GM12878 (cell line): ENCODE data around the gene SLC5A11. TPM values are rescaled to one million over a fixed set of nuclear protein-coding genes. Genes with fewer than 3 reads are reported as not detected.

Experiments used
- ATAC-seq: fragments of 200-7000 bp; cut with Tn5 transposase; 3 replicates; pipeline ENCODE4 v1.9.1; 2020; ENCODE audit warnings: mild to moderate bottlenecking, moderate library complexity
- BruUV-seq: library from RNA; stranded (reverse); fragments of 400-500 nt; replicated peaks from 2 replicates; lab custom pipeline; 2021; lab: Mats Ljungman, UMichigan
- CTCF ChIA-PET: fragments of 300-600 bp; sonication (Branson Sonifier 250); formaldehyde crosslinking; extraction: SDS; loops from one replicate; lab custom pipeline; 2021; ENCODE audit warnings: inconsistent platforms; lab: Yijun Ruan, JAX
- POLR2A ChIA-PET: fragments of 350-600 bp; formaldehyde crosslinking; extraction: SDS; loops from one replicate; lab custom pipeline; 2021; ENCODE audit warnings: inconsistent platforms; lab: Charles Lee
- RAD21 ChIA-PET: fragments of 300-600 bp; sonication (Branson Sonifier 250); formaldehyde crosslinking; loops from one replicate; lab custom pipeline; 2023; ENCODE audit warnings: antibody characterized with exemption; ENCODE audit not compliant: unreplicated experiment; lab: Charles Lee
- SMC1A ChIA-PET: fragments of 300-600 bp; sonication (Branson Sonifier 250); formaldehyde crosslinking; loops from one replicate; lab custom pipeline; 2023; ENCODE audit not compliant: unreplicated experiment, uncharacterized antibody; lab: Charles Lee
- DNase-seq: peaks from one replicate; pipeline ENCODE4 v3.0.0-alpha.2; 2011; ENCODE audit warnings: low read depth, low spot score
- FAIRE-seq: peaks from 3 replicates; lab custom pipeline; 2011; peaks lifted over from hg19 to GRCh38; lab: Jason Lieb, UNC
- H2AFZ ChIP-seq: 2 replicates; pipeline ENCODE4 v1.6.0; 2011; ENCODE audit warnings: low read depth, low read length, control low read depth; ENCODE audit not compliant: control insufficient read depth
- H3K27ac ChIP-seq: 2 replicates; pipeline ENCODE4 v1.5.1; 2011; ENCODE audit warnings: control low read depth; ENCODE audit not compliant: control insufficient read depth, insufficient read depth
- H3K27me3 ChIP-seq, 2 experiments: replicated peaks in 1 of 2; 2 replicates each; pipeline versions ENCODE4 v1.6.0 to v1.6.1; 2011; ENCODE audit warnings: low read length in 1 of 2; ENCODE audit not compliant: control insufficient read depth in 2 of 2, insufficient read depth in 2 of 2
- H3K36me3 ChIP-seq, 2 experiments: 2 replicates each; pipeline ENCODE4 v1.5.1; 2011; ENCODE audit warnings: low read length in 1 of 2; ENCODE audit not compliant: control insufficient read depth in 2 of 2, insufficient read depth in 2 of 2
- H3K4me1 ChIP-seq: 2 replicates; pipeline ENCODE4 v1.6.1; 2011; ENCODE audit warnings: mild to moderate bottlenecking, low read length, moderate library complexity, mixed read lengths; ENCODE audit not compliant: control insufficient read depth, insufficient read depth
- H3K4me2 ChIP-seq: 2 replicates; pipeline ENCODE4 v1.6.0; 2011; ENCODE audit warnings: control low read depth; ENCODE audit not compliant: control insufficient read depth, insufficient read depth
- H3K4me3 ChIP-seq: fragments of 200-600 bp; sonication (generic); 2 replicates; pipeline ENCODE4 v1.5.1; 2016
- H3K79me2 ChIP-seq: 2 replicates; pipeline ENCODE4 v1.6.0; 2011; ENCODE audit warnings: low read length; ENCODE audit not compliant: control insufficient read depth, insufficient read depth
- H3K9ac ChIP-seq: 2 replicates; pipeline ENCODE4 v1.8.0; 2011; ENCODE audit warnings: low read length, control low read depth, mixed read lengths; ENCODE audit not compliant: control insufficient read depth, insufficient read depth
- H3K9me3 ChIP-seq: replicated peaks from 3 replicates; pipeline ENCODE4 v1.5.1; 2011; ENCODE audit warnings: mild to moderate bottlenecking, low read length; ENCODE audit not compliant: control insufficient read depth, insufficient read depth
- H4K20me1 ChIP-seq: 2 replicates; pipeline ENCODE4 v1.6.0; 2011; ENCODE audit not compliant: control insufficient read depth, insufficient read depth
- BCLAF1 ChIP-seq: fragments of 450-650 bp; IDR thresholded peaks from 2 replicates; pipeline ENCODE4 v1.6.1; 2017; ENCODE audit warnings: antibody characterized with exemption, mild to moderate bottlenecking, moderate library complexity
- CREM ChIP-seq: IDR thresholded peaks from 2 replicates; pipeline ENCODE4 v1.6.1; 2014; ENCODE audit warnings: antibody characterized with exemption, low read depth
- HSF1 ChIP-seq: fragments of 150-350 bp; IDR thresholded peaks from 2 replicates; pipeline ENCODE4 v1.6.1; 2014; ENCODE audit warnings: mild to moderate bottlenecking, low read depth, low read length
- KDM1A ChIP-seq: fragments of 200-600 bp; sonication (generic); IDR thresholded peaks from 2 replicates; pipeline ENCODE4 v1.6.1; 2016; ENCODE audit warnings: borderline replicate concordance
- ZBTB33 ChIP-seq: fragments of 450-650 bp; IDR thresholded peaks from 2 replicates; pipeline ENCODE4 v1.6.1; 2017; ENCODE audit warnings: mild to moderate bottlenecking
- ZNF622 ChIP-seq: fragments of 450-650 bp; IDR thresholded peaks from 2 replicates; pipeline ENCODE4 v1.6.1; 2017; ENCODE audit warnings: mild to moderate bottlenecking, inconsistent platforms
- ZNF687 ChIP-seq: fragments of 450-650 bp; IDR thresholded peaks from 2 replicates; pipeline ENCODE4 v1.6.1; 2017; ENCODE audit warnings: mild to moderate bottlenecking, moderate library complexity
- WGBS: methylation state at CpG from one replicate; pipeline ENCODE4 v1.1.6; 2016; ENCODE audit warnings: low lambda C conversion rate; ENCODE audit not compliant: insufficient replicate concordance, insufficient coverage; ENCODE audit errors: missing lambda C conversion rate; 5-methylcytosine and 5-hydroxymethylcytosine counted together
- in situ Hi-C: fragments of 300-500 bp; cut with MboI; formaldehyde crosslinking; loops from 9 replicates; pipeline ENCODE4 v1.14.3; 2018; ENCODE audit warnings: mixed read lengths
- intact Hi-C: fragments of 100-400 bp; cut with micrococcal nuclease; formaldehyde crosslinking; loops from one replicate; pipeline ENCODE4 v1.14.2; 2022; ENCODE audit not compliant: unreplicated experiment
- polyA plus RNA-seq, 11 experiments: library from polyadenylated mRNA; depleted of rRNA in 4 of 11; unstranded in 6 of 11; stranded (reverse) in 5 of 11; fragments of >200 nt; fragmentation: Nextera tagmentation in 4 of 11; fragmentation: Illumina TruSeq in 1 of 11; extraction: Ambion mirVana in 4 of 11; extraction: Trizol in 1 of 11; gene quantifications; 1 replicate in 1 of 11; 2 replicates in 10 of 11; pipeline versions ENCODE4 v1.2.1 to v1.2.3, GENCODE V29; 2011 to 2016; ENCODE audit warnings: inconsistent platforms in 2 of 11, missing spikeins in 2 of 11, low read depth in 1 of 11
- total RNA-seq, 4 experiments: library from RNA; depleted of rRNA in 3 of 4; stranded (reverse); fragments of >200 nt in 3 of 4; fragmentation: Illumina TruSeq in 1 of 4; extraction: Trizol in 1 of 4; gene quantifications; 2 replicates each; pipeline versions ENCODE4 v1.2.1 to v1.2.3, GENCODE V29; 2013 to 2021

Gene SLC5A11
- total and polyA plus RNA-seq, 10 of the 15 experiments (the other 5 are each of a cell fraction or from before 2014, with no cell fraction given), result 0.10 TPM; not detected in 9

DNA sequence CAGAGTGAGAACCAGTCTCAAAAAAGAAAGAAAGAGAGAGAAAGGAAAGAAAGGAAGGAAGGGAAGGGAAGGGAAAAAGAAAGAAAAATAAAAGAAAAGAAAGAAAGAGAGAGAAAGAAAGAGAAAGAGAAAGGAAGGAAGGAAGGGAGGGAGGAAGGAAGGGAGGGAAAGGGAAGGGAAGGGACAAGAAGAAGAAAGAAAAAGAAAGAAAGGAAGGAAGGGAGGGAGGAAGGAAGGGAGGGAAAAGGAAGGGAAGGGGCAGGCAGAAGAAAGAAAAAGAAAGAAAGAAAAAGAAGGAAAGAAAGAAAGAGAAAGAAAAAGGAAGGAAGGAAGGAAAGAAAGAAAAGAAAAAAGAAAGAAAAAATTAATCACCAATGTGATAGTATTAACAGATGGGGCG is 15.7 kb downstream of the SLC5A11 start:
- no peak for DNase-seq
- CTCF ChIA-PET, result no interaction called here

More for the DNA sequence above, 15.7 kb downstream of the SLC5A11 start:
- H3K36me3 ChIP-seq, result no peaks in the 10 kb centered on the region
- in situ Hi-C loops, result no loop called here
- no peaks in the 10 kb centered on the region for H3K27me3 ChIP-seq
- intact Hi-C loops, result no loop called here
- RAD21 ChIA-PET, result no interaction called here
- no peak for FAIRE-seq
- BruUV-seq, result no TSS peak
- no peak for TF ChIP-seq HSF1
- TF ChIP-seq BCLAF1, result no peak
- no peak for TF ChIP-seq ZNF687
- TF ChIP-seq CREM, result no peak
- no peak for TF ChIP-seq ZNF622
- TF ChIP-seq KDM1A, result no peak
- TF ChIP-seq ZBTB33, result no peak
- no peak overlapping the region for H3K4me2 ChIP-seq
- H4K20me1 ChIP-seq, result no peaks in the 10 kb centered on the region
- POLR2A ChIA-PET, result no interaction called here
- no peak overlapping the region for H3K9ac ChIP-seq
- H3K4me1 ChIP-seq, result no peaks in the 10 kb centered on the region
- H2AFZ ChIP-seq, result no peak overlapping the region
- H3K9me3 ChIP-seq, result peaks cover 3% of the 10 kb centered on the region; the same call in 1 of the 3 replicates
- H3K27ac ChIP-seq, result no peak overlapping the region
- 4% methylated on average over 1 of the region's 1 CpG for WGBS
- no peak overlapping the region for H3K4me3 ChIP-seq
- H3K79me2 ChIP-seq, result no peaks in the 10 kb centered on the region
- no peak for ATAC-seq
- SMC1A ChIA-PET, result interaction anchor here (0.9 kb wide), 1 partner anchor 10 kb away, joined by 4 read pairs; no protein-coding TSS in a partner anchor
